HG03521 (cell line): Measurements from ENCODE around the gene VTCN1.

Experiments
- ATAC-seq: cut with Tn5 transposase; IDR thresholded peaks from one replicate; pipeline ENCODE4 v1.9.1; 2021; ENCODE audit warnings: mild to moderate bottlenecking, moderate library complexity; ENCODE audit not compliant: unreplicated experiment

Gene VTCN1

GRCh38 chr1:117210386-117210785 is 341 bp downstream of the VTCN1 start:
- ATAC-seq = no peak

DNA sequence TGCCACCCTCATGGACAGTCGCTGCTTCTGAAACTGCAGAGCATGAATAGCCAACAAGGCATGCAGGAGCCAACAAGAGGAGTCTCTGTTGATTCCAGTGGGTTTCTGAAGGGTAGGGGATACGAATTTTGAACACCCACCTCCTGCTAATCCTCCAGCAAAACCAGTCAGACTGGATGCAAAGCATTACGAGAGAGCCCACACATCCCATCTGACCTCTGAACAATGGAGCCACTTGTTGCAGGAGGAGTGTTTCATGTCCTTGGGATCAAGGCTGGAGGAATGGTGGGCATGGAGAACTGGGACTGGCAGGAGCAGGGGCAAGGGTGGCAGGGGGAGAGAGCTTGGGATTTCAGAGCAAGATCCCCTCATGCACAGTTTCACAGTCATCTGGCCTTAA is 1.6 kb downstream of the VTCN1 start:
- no peak for ATAC-seq

DNA sequence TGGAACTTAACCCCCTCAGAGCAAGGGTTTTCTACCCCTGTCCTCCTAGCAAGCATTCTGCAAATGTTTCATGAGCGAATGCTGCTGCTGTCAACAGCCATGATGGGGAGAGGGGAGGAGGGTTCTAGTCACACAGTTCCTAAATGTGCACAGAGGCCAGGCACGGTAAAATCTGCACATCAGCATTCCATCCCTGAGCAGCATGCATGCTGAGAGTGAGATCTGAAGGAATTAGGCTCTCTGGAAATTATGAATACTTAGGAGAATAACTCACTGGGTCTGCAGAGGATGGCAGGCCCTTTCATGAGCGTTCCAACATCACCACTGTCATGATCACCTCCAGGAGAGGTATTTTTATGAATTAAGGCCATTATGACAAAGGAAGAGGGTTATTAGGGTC is 2.1 kb downstream of the VTCN1 start:
- ATAC-seq = no peak

DNA sequence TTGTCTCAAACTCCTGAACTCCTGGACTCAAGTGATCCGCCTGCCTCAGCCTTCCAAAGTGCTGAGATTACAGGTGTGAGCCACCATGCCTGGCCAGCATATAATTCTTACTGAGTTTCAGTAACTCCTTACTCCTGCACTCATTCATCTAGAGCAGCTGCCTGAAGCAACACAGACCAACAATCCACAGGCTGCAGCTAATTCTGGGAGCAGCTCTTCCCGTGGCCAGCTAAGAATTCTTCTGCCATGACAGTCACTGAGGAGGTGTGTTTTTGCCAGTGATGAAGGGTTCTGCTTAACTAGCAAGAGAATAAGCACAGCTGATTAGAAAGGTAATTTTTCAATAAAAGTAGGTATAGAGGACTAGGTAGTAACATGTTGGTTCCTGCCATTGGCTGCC is 5.4 kb downstream of the VTCN1 start:
- ATAC-seq = no peak

DNA sequence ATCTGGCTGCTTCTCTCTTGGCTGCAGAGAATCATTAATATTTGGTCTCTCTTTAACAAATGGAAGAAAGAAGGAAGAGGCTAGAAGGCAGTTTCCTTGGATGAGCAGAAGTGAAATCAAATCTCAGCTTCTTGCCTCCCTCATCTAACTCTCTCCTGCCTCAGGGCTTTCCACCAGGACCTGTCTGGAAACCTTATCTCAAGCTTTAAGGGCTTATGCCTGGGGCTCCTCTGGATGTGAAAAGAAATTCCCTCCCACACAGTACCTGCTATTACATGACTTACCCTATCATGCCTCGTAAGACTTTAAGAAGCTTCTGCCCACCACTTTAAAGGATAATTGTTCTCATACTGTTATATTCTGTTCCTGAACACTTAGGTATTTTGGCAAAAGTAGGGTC is 8.9 kb downstream of the VTCN1 start:
- no peak for ATAC-seq

DNA sequence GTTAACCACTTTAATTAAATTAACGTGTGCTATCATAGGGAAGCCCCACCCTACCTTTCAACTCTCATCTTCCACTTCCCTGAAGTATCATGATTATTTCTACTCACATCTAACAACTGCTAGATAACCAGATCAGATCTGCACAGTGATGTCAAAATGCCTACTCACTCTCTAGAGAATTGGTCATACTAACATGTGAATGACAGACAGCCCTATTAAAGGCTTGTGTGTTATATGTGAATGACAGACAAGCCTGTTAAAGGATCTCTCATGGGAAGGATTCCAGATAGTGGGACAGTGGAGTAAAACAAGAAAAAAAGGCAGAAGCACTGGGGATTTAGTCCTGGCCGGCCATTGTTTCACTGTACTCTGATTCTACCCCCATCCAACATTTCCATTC is 12.6 kb downstream of the VTCN1 start:
- no peak for ATAC-seq

- no peak for ATAC-seq
Measured at GRCh38 chr1:117189726-117190125, 21.0 kb downstream of the VTCN1 start.

GRCh38 chr1:117188816-117189437 is 21.8 kb downstream of the VTCN1 start:
- ATAC-seq = no peak

DNA sequence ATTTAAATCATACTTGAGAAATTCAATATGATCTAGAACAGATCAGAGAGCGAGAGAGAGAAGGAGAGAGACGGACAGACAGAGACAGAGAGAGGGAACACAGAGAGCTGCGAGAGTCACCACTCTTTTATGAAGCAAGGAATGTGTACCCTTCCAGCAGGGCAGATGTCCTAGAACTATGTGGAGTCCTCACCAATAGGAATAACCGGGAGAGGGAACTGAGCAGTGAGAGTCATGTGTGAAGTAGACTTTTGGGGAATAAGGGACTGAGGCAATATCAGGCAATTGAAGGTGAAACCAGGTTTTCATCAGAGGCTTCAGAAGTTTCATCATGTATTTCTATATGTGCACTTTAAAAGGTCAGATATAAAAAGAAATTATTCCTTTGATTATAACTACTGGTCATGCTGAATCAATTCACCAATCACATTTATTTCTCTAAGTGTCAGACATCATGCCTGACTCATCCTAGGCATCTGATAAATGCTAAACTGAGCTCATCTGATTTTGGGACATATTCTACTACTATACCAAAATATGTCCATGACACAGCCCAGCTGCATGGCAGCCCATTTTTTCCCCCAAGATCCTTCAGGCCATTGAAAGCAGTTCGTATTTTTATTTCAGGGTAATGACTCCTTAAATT is 22.4 kb downstream of the VTCN1 start:
- no peak for ATAC-seq

GRCh38 chr1:117183112-117183511 is 27.6 kb downstream of the VTCN1 start:
- no peak for ATAC-seq

DNA sequence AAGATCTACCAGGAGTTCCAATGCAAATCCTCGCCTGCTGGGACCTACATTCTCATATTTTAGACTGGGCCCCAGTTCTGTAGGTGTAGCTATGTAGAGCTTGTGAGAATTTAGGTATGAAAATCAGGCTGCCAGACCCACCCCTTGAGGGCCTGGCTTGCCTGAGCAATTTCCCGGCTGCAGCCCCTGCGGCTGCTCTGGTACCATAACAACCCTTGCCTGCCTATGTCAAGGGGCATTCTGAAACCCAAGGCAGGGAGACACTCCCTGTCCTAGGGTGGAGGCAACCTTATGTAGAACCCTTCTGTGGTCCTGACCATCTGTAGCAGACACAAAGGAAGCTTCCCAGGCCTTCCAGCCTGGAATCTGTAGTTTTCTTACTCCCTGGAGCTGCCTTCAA is 28.4 kb downstream of the VTCN1 start:
- no peak for ATAC-seq

- no peak for ATAC-seq
Measured at GRCh38 chr1:117181630-117182041, 29.1 kb downstream of the VTCN1 start.

GRCh38 chr1:117180147-117180967 is 30.4 kb downstream of the VTCN1 start:
- ATAC-seq = no peak

- ATAC-seq = no peak
Measured at GRCh38 chr1:117179471-117179870, 31.3 kb downstream of the VTCN1 start.

- ATAC-seq = no peak
Measured at GRCh38 chr1:117178756-117179155, 32.0 kb downstream of the VTCN1 start.

DNA sequence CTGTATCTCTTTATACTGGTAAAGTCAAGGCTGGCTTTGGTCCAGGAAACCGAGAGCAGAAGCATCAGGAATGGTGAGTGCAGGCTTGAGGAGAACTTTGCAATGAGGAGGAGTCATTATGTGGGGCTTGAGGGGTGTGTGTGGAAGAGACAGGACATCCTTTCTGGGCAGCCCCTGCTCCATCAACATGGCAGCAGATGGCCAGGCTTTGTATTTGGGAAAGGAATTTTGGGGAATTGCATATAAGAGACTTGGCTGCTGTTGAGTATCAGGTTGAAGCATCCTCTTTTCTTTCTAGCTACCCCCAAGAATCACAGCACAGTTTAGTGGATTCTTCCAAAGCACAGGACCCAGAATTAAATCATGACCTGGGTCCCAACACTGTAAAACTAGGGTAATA is 33.4 kb downstream of the VTCN1 start:
- no peak for ATAC-seq

- ATAC-seq = no peak
Measured at GRCh38 chr1:117176579-117176978, 34.1 kb downstream of the VTCN1 start.

DNA sequence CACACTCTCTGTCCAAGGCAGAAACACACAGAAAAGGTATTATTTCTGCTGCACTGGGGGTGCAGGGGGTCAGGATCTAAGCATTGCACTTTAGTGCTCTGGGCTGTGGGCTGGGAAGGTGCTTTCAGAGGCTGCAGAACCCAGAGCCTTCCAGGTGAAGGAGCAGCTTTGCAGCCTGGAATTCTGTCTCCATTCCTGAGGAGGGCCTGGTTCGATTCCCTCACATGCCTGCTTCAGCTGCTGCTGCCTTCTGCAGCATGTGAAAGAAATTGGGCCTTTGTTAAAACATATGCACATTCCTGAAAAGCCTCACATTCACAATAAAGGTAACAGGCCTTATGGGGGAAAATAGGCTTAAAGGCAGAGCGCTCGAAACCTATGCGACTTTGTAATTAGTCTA is 35.9 kb downstream of the VTCN1 start:
- no peak for ATAC-seq

GRCh38 chr1:117173691-117174090 is 37.0 kb downstream of the VTCN1 start:
- ATAC-seq = no peak

GRCh38 chr1:117173006-117173405 is 37.7 kb downstream of the VTCN1 start:
- no peak for ATAC-seq

DNA sequence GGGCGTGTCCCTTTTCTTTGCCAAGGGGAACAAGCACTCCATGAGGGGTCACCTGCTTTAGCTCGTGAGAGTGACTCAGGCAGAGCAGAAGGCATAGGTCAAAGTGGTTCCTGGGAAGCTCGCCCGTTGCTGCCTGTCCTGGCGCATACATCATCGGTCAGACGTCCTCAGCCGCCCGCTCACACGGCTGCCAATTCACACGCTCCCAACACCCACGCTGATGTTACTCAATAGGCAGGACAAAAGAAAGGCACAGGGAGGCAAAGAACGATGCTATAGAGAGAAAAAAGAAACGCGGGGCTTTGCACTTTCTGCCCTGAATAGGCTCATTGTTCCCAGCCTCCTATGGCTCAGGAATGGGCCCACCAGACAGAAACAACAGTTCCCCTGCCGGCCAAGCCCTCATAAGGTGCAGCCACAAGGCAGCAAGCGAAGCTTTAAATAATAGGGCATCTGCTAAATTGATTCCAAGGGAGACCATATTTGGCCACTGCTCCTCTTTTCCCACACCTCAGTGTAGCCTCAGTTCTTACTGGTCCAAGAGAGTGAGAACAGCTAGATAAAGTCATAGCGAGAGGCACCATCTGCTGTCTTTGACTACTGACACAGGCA is 38.7 kb downstream of the VTCN1 start:
- no peak for ATAC-seq
